Measurements from ENCODE around the gene CREBRF.

- no peak for TF ChIP-seq CTCF (IDR thresholded peaks at IDR 0.05; ENCODE audit: poor library complexity)
- no peak for TF ChIP-seq EZH2 (IDR thresholded peaks at IDR 0.05; ENCODE audit: borderline replicate concordance)
Measured at GRCh38 chr5:173055983-173056782, at the start of gene CREBRF.
